ENCODE data around the gene PSME2. TPM values are rescaled to one million over a fixed set of nuclear protein-coding genes. Genes with fewer than 3 reads are reported as not detected.

The PSME2 gene
- total and polyA plus RNA-seq, 2 of the 13 experiments (the other 11 are each of a cell fraction or from before 2014, with no cell fraction given): 332 to 716 TPM

GRCh38 chr14:24093901-24094840, 52.2 kb downstream of the PSME2 start, which contains the start of gene PCK2 (continued):
- TF ChIP-seq RNF219 (CRISPR knock-in tag; IDR thresholded peaks at IDR 0.05) (no peak), MXI1 (IDR thresholded peaks at IDR 0.05; ENCODE audit: borderline replicate concordance, low read depth, low read length) (peak; percentile 88; the same call in 2 of the 3 replicates), REPIN1 (CRISPR knock-in tag; IDR thresholded peaks at IDR 0.05; ENCODE audit: borderline replicate concordance, low read depth) (peak; percentile 99), ATF7-NPFF (CRISPR knock-in tag; IDR thresholded peaks at IDR 0.05; ENCODE audit: low read depth) (peak; percentile 100), RARG (CRISPR knock-in tag; IDR thresholded peaks at IDR 0.05; ENCODE audit: low read depth) (peak; percentile 17; the same call in 1 of the 2 replicates), TCF7 (IDR thresholded peaks at IDR 0.05; ENCODE audit: low read depth) (no peak), PRDM15 (CRISPR knock-in tag; IDR thresholded peaks at IDR 0.05) (peak; percentile 95), ZBTB20 (CRISPR knock-in tag; IDR thresholded peaks at IDR 0.05; ENCODE audit: borderline replicate concordance, low read depth) (peak; percentile 92), ZNF549 (CRISPR knock-in tag; IDR thresholded peaks at IDR 0.05) (peak; percentile 68; the same call in 1 of the 2 replicates), ZIK1 (CRISPR knock-in tag; IDR thresholded peaks at IDR 0.05; ENCODE audit: borderline replicate concordance, low read depth) (peak; percentile 90; the same call in 1 of the 2 replicates), ZNF768 (CRISPR knock-in tag; IDR thresholded peaks at IDR 0.05) (peak; percentile 89), TOE1 (CRISPR knock-in tag; IDR thresholded peaks at IDR 0.05) (no peak), IKZF5 (CRISPR knock-in tag; IDR thresholded peaks at IDR 0.05) (peak; percentile 97), NR2F6 (IDR thresholded peaks at IDR 0.05) (peak; percentile 72), NR2F6 (CRISPR knock-in tag; IDR thresholded peaks at IDR 0.05) (peak; percentile 86), ISL2 (CRISPR knock-in tag; IDR thresholded peaks at IDR 0.05) (peak; percentile 92), MAZ (IDR thresholded peaks at IDR 0.05; ENCODE audit: borderline replicate concordance, low read depth, low read length) (peak; percentile 94), MAZ (CRISPR knock-in tag; IDR thresholded peaks at IDR 0.05; ENCODE audit: low read depth) (peak; percentile 100), ZNF256 (CRISPR knock-in tag; conservative IDR thresholded peaks at IDR 0.05) (peak; percentile 93), ZBTB49 (CRISPR knock-in tag; IDR thresholded peaks at IDR 0.05; ENCODE audit: borderline replicate concordance) (no peak; the same call in none of the 2 replicates)
